OCI-LY7 (cell line): ENCODE measurements around the gene RCE1. TPM values are rescaled to one million over a fixed set of nuclear protein-coding genes. Genes with fewer than 3 reads are reported as not detected.

Source experiments
- BruUV-seq: library from RNA; stranded (reverse); fragments of 400-500 nt; replicated peaks from 2 replicates; lab custom pipeline; 2021; lab: Mats Ljungman, UMichigan
- CTCF ChIA-PET: fragments of 300-600 bp; sonication (Branson Sonifier 250); formaldehyde crosslinking; loops from one replicate; lab custom pipeline; 2022; ENCODE audit warnings: antibody characterized with exemption; ENCODE audit not compliant: unreplicated experiment; lab: Charles Lee
- POLR2A ChIA-PET: fragments of 300-600 bp; sonication (Branson Sonifier 250); formaldehyde crosslinking; loops from one replicate; lab custom pipeline; 2022; ENCODE audit warnings: antibody characterized with exemption; lab: Charles Lee
- DNase-seq: peaks from one replicate; pipeline ENCODE4 v3.0.0-alpha.2; 2015; ENCODE audit warnings: low spot score
- H2AFZ ChIP-seq: fragments of 200-600 bp; sonication (generic), shearing (Covaris generic); 2 replicates; pipeline ENCODE4 v1.6.1; 2014; ENCODE audit warnings: mild to moderate bottlenecking, antibody characterized with exemption, low read length, moderate library complexity
- H3K27ac ChIP-seq: fragments of 200-600 bp; sonication (generic); 2 replicates; pipeline ENCODE4 v1.5.1; 2014; ENCODE audit warnings: mixed run types, low read depth, mild to moderate bottlenecking, moderate library complexity, low read length, inconsistent platforms; ENCODE audit not compliant: poor library complexity, severe bottlenecking
- H3K36me3 ChIP-seq: fragments of 200-600 bp; sonication (generic); 2 replicates; pipeline ENCODE4 v1.6.1; 2014; ENCODE audit warnings: mild to moderate bottlenecking, antibody characterized with exemption, low read length, moderate library complexity, mixed read lengths; ENCODE audit not compliant: insufficient read depth
- H3K4me1 ChIP-seq: fragments of 200-600 bp; sonication (generic); 2 replicates; pipeline ENCODE4 v1.5.1; 2014; ENCODE audit warnings: mild to moderate bottlenecking, low read length; ENCODE audit not compliant: insufficient read depth, poor library complexity, severe bottlenecking
- H3K4me2 ChIP-seq: fragments of 200-600 bp; sonication (generic); 2 replicates; pipeline ENCODE4 v1.6.1; 2014; ENCODE audit warnings: mild to moderate bottlenecking, low read length
- H3K4me3 ChIP-seq: fragments of 200-600 bp; sonication (generic); 2 replicates; pipeline ENCODE4 v1.5.1; 2014; ENCODE audit warnings: mild to moderate bottlenecking, low read depth, low read length; ENCODE audit not compliant: poor library complexity, severe bottlenecking
- H3K79me2 ChIP-seq: fragments of 200-600 bp; sonication (generic); 2 replicates; pipeline ENCODE4 v1.6.1; 2016; ENCODE audit warnings: low read depth, mild to moderate bottlenecking, low read length, moderate library complexity, mixed read lengths; ENCODE audit not compliant: insufficient read depth
- H3K9me2 ChIP-seq: fragments of 200-600 bp; sonication (generic); 2 replicates; pipeline ENCODE4 v1.6.1; 2016; ENCODE audit warnings: mild to moderate bottlenecking, low read length, mixed read lengths; ENCODE audit not compliant: insufficient read depth
- H3K9me3 ChIP-seq: fragments of 200-600 bp; sonication (generic); 2 replicates; pipeline ENCODE4 v1.6.1; 2014; ENCODE audit warnings: mild to moderate bottlenecking, mixed run types, low read length, mixed read lengths
- H4K20me1 ChIP-seq: fragments of 200-600 bp; sonication (generic); 2 replicates; pipeline ENCODE4 v1.6.1; 2014; ENCODE audit warnings: mild to moderate bottlenecking, antibody characterized with exemption, low read length, moderate library complexity, mixed read lengths; ENCODE audit not compliant: insufficient read depth
- EZH2phosphoT487 ChIP-seq: fragments of 200-600 bp; sonication (generic); IDR thresholded peaks from 2 replicates; pipeline ENCODE4 v1.6.1; 2018; ENCODE audit warnings: low read depth, borderline replicate concordance, mild to moderate bottlenecking, mixed run types, antibody characterized with exemption, low read length, moderate library complexity, mixed read lengths
- intact Hi-C: fragments of 100-400 bp; cut with micrococcal nuclease; formaldehyde crosslinking; loops from one replicate; pipeline ENCODE4 v1.10.0; 2022; ENCODE audit not compliant: unreplicated experiment
- total RNA-seq, 2 experiments: library from RNA; depleted of rRNA in 1 of 2; stranded (reverse); fragments of >200 nt in 1 of 2; shearing (Covaris generic) in 1 of 2; gene quantifications; 2 replicates each; pipeline ENCODE4 v1.2.3, GENCODE V29; 2014 to 2022
- TF ChIP-seq, protein P1 (sequence below): fragments of 200-600 bp; sonication (generic); conservative IDR thresholded peaks from 2 replicates; pipeline ENCODE4 v1.5.1; 2014; ENCODE audit warnings: mild to moderate bottlenecking, antibody characterized with exemption, low read length, moderate library complexity, mixed read lengths

The RCE1 gene
- total RNA-seq, 2 experiments from 2014 or later = 34.9 to 62.9 TPM

DNA sequence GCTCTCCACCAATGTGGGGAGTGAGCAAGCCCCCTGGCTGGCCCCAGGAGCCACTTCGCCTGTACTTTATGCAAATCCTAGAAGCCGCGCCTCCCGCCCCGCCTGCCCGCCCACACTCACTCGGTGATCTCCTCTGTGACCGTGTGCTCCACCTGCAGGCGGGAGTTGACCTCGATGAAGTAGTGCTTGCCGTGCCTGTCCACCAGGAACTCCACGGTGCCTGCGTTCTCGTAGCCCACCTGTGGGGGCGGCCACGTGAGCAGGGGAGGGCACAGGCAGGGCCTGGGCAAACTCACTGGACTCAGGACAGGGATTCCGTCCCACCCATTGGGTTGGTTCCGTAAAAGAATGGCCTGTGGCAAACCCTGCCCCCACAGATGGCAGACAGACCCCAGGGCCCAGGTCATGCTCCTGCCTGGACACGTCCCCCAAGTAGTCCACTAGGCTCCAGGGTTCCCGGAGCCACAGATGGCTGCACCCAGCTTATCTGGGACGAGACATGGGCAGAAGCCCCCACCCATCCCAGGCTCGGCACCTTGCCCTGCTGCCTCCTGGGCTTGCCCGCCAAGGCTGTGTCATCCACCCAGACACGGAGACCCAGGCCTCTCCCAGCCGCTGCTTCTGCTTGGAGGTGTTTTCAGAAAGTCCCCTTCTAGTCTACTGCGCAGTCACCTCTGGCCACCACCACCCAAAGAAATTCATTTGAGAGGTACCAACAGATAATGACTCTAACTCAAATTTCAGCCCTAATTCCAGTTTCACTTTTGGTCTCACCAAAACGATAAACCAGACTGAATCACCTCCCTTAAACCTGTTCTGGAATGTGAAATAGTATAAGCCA is 25.7 kb downstream of the RCE1 start:
- Histone ChIP-seq H3K27ac (no peak overlapping the region), H3K4me2 (peak overlapping the region; percentile 60), H3K9me2 (no peaks in the 10 kb centered on the region), H3K4me1 (peaks cover 53% of the 10 kb centered on the region), H3K36me3 (no peaks in the 10 kb centered on the region), H3K9me3 (no peaks in the 10 kb centered on the region), H3K79me2 (no peaks in the 10 kb centered on the region), H2AFZ (peak overlapping the region; percentile 70; the same call in 1 of the 2 replicates), H4K20me1 (no peaks in the 10 kb centered on the region), H3K4me3 (peak overlapping the region; percentile 12)
- peak; percentile 92 for DNase-seq
- TF ChIP-seq, protein P1, sequence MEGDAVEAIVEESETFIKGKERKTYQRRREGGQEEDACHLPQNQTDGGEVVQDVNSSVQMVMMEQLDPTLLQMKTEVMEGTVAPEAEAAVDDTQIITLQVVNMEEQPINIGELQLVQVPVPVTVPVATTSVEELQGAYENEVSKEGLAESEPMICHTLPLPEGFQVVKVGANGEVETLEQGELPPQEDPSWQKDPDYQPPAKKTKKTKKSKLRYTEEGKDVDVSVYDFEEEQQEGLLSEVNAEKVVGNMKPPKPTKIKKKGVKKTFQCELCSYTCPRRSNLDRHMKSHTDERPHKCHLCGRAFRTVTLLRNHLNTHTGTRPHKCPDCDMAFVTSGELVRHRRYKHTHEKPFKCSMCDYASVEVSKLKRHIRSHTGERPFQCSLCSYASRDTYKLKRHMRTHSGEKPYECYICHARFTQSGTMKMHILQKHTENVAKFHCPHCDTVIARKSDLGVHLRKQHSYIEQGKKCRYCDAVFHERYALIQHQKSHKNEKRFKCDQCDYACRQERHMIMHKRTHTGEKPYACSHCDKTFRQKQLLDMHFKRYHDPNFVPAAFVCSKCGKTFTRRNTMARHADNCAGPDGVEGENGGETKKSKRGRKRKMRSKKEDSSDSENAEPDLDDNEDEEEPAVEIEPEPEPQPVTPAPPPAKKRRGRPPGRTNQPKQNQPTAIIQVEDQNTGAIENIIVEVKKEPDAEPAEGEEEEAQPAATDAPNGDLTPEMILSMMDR = peak; percentile 83
- TF ChIP-seq EZH2phosphoT487 = no peak
- intact Hi-C loops = loop anchor here (1.0 kb wide), 1 partner anchor 175 kb away; no protein-coding TSS in a partner anchor
- POLR2A ChIA-PET = no interaction called here
- no TSS peak for BruUV-seq
- CTCF ChIA-PET = interaction anchor here (0.6 kb wide), 1 partner anchor 13 kb away, joined by 3 read pairs; no protein-coding TSS in a partner anchor

DNA sequence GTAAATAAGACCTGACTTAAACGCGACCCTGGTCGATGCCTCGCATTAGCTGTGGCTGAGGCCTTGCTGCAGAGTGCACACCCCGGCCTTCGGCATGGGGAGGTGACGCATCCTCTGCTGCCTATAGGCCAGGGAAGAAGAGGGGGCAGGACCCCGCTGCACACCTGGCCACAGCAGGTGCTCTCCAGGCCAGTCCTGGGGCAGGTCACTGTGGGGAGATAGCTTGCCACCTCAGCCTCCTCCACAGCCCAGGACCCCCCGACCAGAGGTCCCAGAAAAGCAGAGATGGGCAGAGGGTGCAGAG is 26.3 kb downstream of the RCE1 start:
- Histone ChIP-seq H3K4me1 (peaks cover 47% of the 10 kb centered on the region), H3K4me2 (peak overlapping the region; percentile 60; the same call in 1 of the 2 replicates), H3K79me2 (no peaks in the 10 kb centered on the region), H4K20me1 (no peaks in the 10 kb centered on the region), H2AFZ (peak overlapping the region; percentile 70; the same call in 1 of the 2 replicates), H3K9me3 (no peaks in the 10 kb centered on the region), H3K27ac (no peak overlapping the region), H3K4me3 (no peak overlapping the region), H3K9me2 (no peaks in the 10 kb centered on the region), H3K36me3 (no peaks in the 10 kb centered on the region)
- intact Hi-C loops = no loop called here
- BruUV-seq = no TSS peak
- DNase-seq = no peak
- ChIA-PET CTCF (no interaction called here), POLR2A (interaction anchor here (0.6 kb wide), 1 partner anchor 21 kb away, joined by 3 read pairs; no protein-coding TSS in a partner anchor)
- TF ChIP-seq, protein P1 = no peak
- TF ChIP-seq EZH2phosphoT487 = no peak

DNA sequence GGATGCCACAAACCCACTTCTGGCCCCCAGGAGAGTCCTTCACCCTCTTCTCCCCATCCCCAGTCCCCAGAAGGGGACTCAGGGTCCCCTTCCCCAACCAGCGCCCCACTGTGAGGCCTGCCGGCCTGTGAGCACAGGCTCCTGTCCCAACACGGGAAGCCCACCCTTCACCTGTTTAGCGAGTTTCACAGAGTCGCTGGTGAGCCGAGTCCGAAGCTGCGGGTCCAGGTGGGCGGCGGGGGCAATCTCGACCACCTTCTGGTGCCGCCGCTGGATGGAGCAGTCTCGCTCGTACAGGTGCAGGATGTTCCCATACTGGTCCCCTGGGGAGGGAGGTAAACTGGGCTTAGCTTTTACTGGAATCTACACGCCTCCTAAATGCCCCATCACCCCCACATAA is 26.9 kb downstream of the RCE1 start:
- Histone ChIP-seq H3K4me1 (peaks cover 41% of the 10 kb centered on the region), H4K20me1 (no peaks in the 10 kb centered on the region), H3K36me3 (no peaks in the 10 kb centered on the region), H3K4me3 (no peak overlapping the region), H3K27ac (no peak overlapping the region), H3K79me2 (no peaks in the 10 kb centered on the region), H3K9me2 (no peaks in the 10 kb centered on the region), H2AFZ (no peak overlapping the region), H3K4me2 (no peak overlapping the region), H3K9me3 (no peaks in the 10 kb centered on the region)
- ChIA-PET POLR2A (interaction anchor here (0.6 kb wide), 1 partner anchor 20 kb away, joined by 3 read pairs; no protein-coding TSS in a partner anchor), CTCF (no interaction called here)
- BruUV-seq = no TSS peak
- TF ChIP-seq, protein P1 = no peak
- no peak for TF ChIP-seq EZH2phosphoT487
- no peak for DNase-seq
- intact Hi-C loops = no loop called here
